ENCODE measurements around the gene GABRR3. TPM values are rescaled to one million over a fixed set of nuclear protein-coding genes. Genes with fewer than 3 reads are reported as not detected.

GABRR3 gene
- total RNA-seq, 4 donors from 2014 or later, result not detected

- H3K36me3 ChIP-seq, result no peaks in the 10 kb centered on the region
- DNase-seq (ENCODE audit: extremely low spot score), result no peak
- no peak overlapping the region for H3K4me3 ChIP-seq
- 95% methylated on average over 4 of the region's 4 CpGs for WGBS
- no peaks in the 10 kb centered on the region for H3K9me3 ChIP-seq
- no peak overlapping the region for H3K27ac ChIP-seq (replicated peaks in 1 of 4)
- intact Hi-C loops (cut with DNase I), result no loop called here
- TF ChIP-seq EP300 (IDR thresholded peaks at IDR 0.05) (no peak), CTCF (IDR thresholded peaks at IDR 0.05) (no peak), POLR2AphosphoS5 (IDR thresholded peaks at IDR 0.05) (no peak), POLR2A (IDR thresholded peaks at IDR 0.05; ENCODE audit: low read depth) (no peak)
- peaks cover 0 to 5% (median 2%) of the 10 kb centered on the region in 4 donors for H3K27me3 ChIP-seq
- peaks cover 0 to 4% (median 0%) of the 10 kb centered on the region in 4 donors for H3K4me1 ChIP-seq
Observed at GRCh38 chr3:98025392-98025945, 9.6 kb downstream of the GABRR3 start.

GRCh38 chr3:98022978-98023820 lies 11.9 kb downstream of the GABRR3 start:
- WGBS, result 29% methylated on average over 13 of the region's 13 CpGs
- H3K4me1 ChIP-seq, result peaks cover 0 to 4% (median 0%) of the 10 kb centered on the region in 4 donors
- intact Hi-C loops (cut with DNase I), result loop anchor here (1.0 to 5.0 kb wide), 2 partner anchors 51 to 230 kb away; partner anchors contain the start of gene RIOX2
- H3K9me3 ChIP-seq, result no peaks in the 10 kb centered on the region
- H3K27ac ChIP-seq (replicated peaks in 1 of 4), result no peak overlapping the region
- H3K27me3 ChIP-seq, result peaks cover 0 to 5% (median 2%) of the 10 kb centered on the region in 4 donors
- no peak overlapping the region for H3K4me3 ChIP-seq
- no peaks in the 10 kb centered on the region for H3K36me3 ChIP-seq
- TF ChIP-seq CTCF (IDR thresholded peaks at IDR 0.05), result peak; percentile 90 to 98 (median 91)
- no peak for TF ChIP-seq POLR2AphosphoS5 (IDR thresholded peaks at IDR 0.05)
- DNase-seq (ENCODE audit: extremely low spot score), result peak; percentile 97

- intact Hi-C loops (cut with DNase I), result loop anchor here (5.0 kb wide), 1 partner anchor 50 kb away; the partner anchor contains the start of gene RIOX2
Observed at GRCh38 chr3:98021830-98022560, 13.1 kb downstream of the GABRR3 start.

GRCh38 chr3:98020412-98020811 lies 14.7 kb downstream of the GABRR3 start:
- Histone ChIP-seq H3K4me1 (peaks cover 0 to 4% (median 0%) of the 10 kb centered on the region in 4 donors), H3K36me3 (no peaks in the 10 kb centered on the region), H3K9me3 (no peaks in the 10 kb centered on the region), H3K27me3 (peaks cover 0 to 5% (median 2%) of the 10 kb centered on the region in 4 donors), H3K4me3 (no peak overlapping the region), H3K27ac (replicated peaks in 1 of 4) (no peak overlapping the region)
- no peak for TF ChIP-seq POLR2AphosphoS5 (IDR thresholded peaks at IDR 0.05)
- no peak for TF ChIP-seq EP300 (IDR thresholded peaks at IDR 0.05)
- no peak for TF ChIP-seq CTCF (IDR thresholded peaks at IDR 0.05)
- no peak for TF ChIP-seq POLR2A (IDR thresholded peaks at IDR 0.05; ENCODE audit: low read depth)
- intact Hi-C loops (cut with DNase I), result loop anchor here (5.0 kb wide), 1 partner anchor 48 kb away; the partner anchor contains the start of gene RIOX2
- 91% methylated on average over 4 of the region's 4 CpGs for WGBS
- DNase-seq (ENCODE audit: extremely low spot score), result no peak

More at GRCh38 chr3:98021830-98022560, 13.1 kb downstream of the GABRR3 start:
- no peak overlapping the region for H3K4me3 ChIP-seq
- H3K4me1 ChIP-seq, result peaks cover 0 to 4% (median 0%) of the 10 kb centered on the region in 4 donors
- peaks cover 0 to 5% (median 2%) of the 10 kb centered on the region in 4 donors for H3K27me3 ChIP-seq
- TF ChIP-seq POLR2A (IDR thresholded peaks at IDR 0.05; ENCODE audit: low read depth) (no peak), POLR2AphosphoS5 (IDR thresholded peaks at IDR 0.05) (no peak), CTCF (IDR thresholded peaks at IDR 0.05) (no peak), EP300 (IDR thresholded peaks at IDR 0.05) (no peak)
- H3K27ac ChIP-seq (replicated peaks in 1 of 4), result no peak overlapping the region
- no peak for DNase-seq (ENCODE audit: extremely low spot score)
- 59% methylated on average over 5 of the region's 5 CpGs for WGBS
- no peaks in the 10 kb centered on the region for H3K36me3 ChIP-seq
- no peaks in the 10 kb centered on the region for H3K9me3 ChIP-seq

Data from esophagus muscularis mucosa (tissue), 4 donors.